Activated CD4-positive, alpha-beta T cell treated with anti-CD3 and anti-CD28 coated beads for 36 hours (primary cell): Measurements from ENCODE around the gene SPAG16. TPM values are rescaled to one million over a fixed set of nuclear protein-coding genes. Genes with fewer than 3 reads are reported as not detected.
A peak's percentile ranks its signal among the peaks of the same experiment; 100 is the strongest.

Experiments
- ATAC-seq: fragments of 200-7000 bp; cut with Tn5 transposase; one replicate; pipeline ENCODE4 v1.10.0; 2021; ENCODE audit warnings: mild to moderate bottlenecking, moderate library complexity
- CTCF ChIA-PET: fragments of 350-600 bp; sonication (Branson Sonifier 250); formaldehyde crosslinking; loops from one replicate; lab custom pipeline; 2021; ENCODE audit warnings: antibody characterized with exemption; lab: Charles Lee
- POLR2A ChIA-PET: fragments of 350-600 bp; sonication (Branson Sonifier 250); formaldehyde crosslinking; loops from one replicate; lab custom pipeline; 2021; ENCODE audit warnings: antibody characterized with exemption, inconsistent platforms; lab: Charles Lee
- DNase-seq: peaks from one replicate; pipeline ENCODE4 v3.0.0-alpha.2; 2020
- H3K27ac Mint-ChIP-seq: one replicate; pipeline ENCODE4 v1.8.0; 2021; ENCODE audit warnings: mixed read lengths
- H3K27me3 Mint-ChIP-seq: one replicate; pipeline ENCODE4 v1.8.0; 2021; ENCODE audit warnings: mixed read lengths
- H3K36me3 Mint-ChIP-seq: one replicate; pipeline ENCODE4 v1.8.0; 2021; ENCODE audit warnings: low read depth, mixed read lengths
- H3K4me1 Mint-ChIP-seq: one replicate; pipeline ENCODE4 v1.8.0; 2021; ENCODE audit warnings: mixed read lengths
- H3K4me3 Mint-ChIP-seq: one replicate; pipeline ENCODE4 v1.8.0; 2021; ENCODE audit warnings: mild to moderate bottlenecking, moderate library complexity, mixed read lengths
- H3K9me3 Mint-ChIP-seq: one replicate; pipeline ENCODE4 v1.8.0; 2021; ENCODE audit warnings: low read depth, mixed read lengths
- intact Hi-C, 2 experiments: fragments of 100-400 bp; cut with DNase I in 1 of 2; cut with micrococcal nuclease in 1 of 2; formaldehyde crosslinking; loops; one replicate each; pipeline versions ENCODE4 v1.14.2 to v1.15.1; 2022 to 2024; cut with DNase I, micrococcal nuclease
- total RNA-seq, 2 experiments: library from RNA; stranded (reverse); gene quantifications; one replicate each; pipeline ENCODE4 v1.2.3, GENCODE V29; 2021

SPAG16 gene
- total RNA-seq, 2 experiments from 2014 or later = 10.1 to 10.8 TPM

DNA sequence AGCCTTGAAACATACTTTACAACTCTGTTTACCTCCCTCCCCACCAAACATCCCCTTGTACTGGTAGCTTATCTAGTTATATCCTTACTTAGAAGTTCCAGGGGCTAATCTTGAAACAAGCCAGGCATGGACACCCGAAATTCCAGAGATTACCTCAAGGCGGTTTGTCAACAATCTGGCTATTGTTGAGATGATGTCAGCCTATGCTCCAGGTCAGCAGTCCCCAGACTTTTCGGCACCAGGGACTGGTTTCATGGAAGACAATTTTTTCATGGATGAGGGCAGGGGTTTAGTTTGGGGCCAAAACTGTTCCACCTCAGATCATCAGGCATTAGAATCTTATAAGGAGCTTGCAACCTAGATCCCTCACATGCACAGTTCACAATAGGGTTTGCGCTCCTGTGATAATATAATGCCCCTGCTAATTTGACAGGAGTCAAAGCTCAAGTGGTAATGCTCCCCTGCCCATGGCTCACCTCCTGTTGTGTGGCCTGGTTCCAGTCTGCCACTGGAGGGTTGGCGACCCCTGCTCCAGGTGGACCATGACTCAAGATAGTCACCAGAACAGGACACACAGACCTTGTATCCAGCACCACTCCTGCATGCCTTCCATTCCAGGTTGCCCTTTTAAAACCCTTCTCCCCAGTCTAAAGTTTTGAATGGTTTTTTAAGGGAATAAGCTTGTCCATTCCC is 171.2 kb downstream of the SPAG16 start:
- Mint-ChIP-seq H3K4me1 (no peaks in the 10 kb centered on the region), H3K27me3 (peaks cover 5% of the 10 kb centered on the region), H3K36me3 (no peaks in the 10 kb centered on the region), H3K4me3 (no peak overlapping the region), H3K27ac (no peak overlapping the region), H3K9me3 (no peaks in the 10 kb centered on the region)
- CTCF ChIA-PET = no interaction called here
- no peak for ATAC-seq
- intact Hi-C loops = no loop called here
- POLR2A ChIA-PET = no interaction called here
- DNase-seq = no peak

DNA sequence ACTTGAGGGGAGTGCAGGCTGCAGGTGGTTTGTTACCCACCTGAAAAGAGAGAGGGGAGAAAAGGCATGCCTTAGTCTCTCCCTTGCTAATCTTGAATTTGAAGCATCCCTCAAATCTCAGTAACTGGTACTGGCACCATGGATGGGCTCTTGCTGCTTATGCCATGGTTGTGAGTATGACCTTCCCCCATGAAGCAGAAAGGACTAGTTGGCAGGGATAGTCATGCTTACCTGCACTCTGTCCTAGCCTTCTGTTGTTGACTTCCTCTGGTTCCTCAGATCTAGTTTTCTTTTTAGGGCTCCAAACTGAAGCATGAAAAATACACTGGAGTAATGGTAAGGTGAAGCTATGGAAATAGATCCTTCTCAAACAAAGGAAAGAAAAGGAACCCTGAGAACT is 191.2 kb downstream of the SPAG16 start:
- Mint-ChIP-seq H3K4me1 (no peaks in the 10 kb centered on the region), H3K27ac (no peak overlapping the region), H3K27me3 (no peaks in the 10 kb centered on the region), H3K4me3 (no peak overlapping the region), H3K9me3 (peaks cover 13% of the 10 kb centered on the region), H3K36me3 (no peaks in the 10 kb centered on the region)
- intact Hi-C loops = no loop called here
- ChIA-PET CTCF (interaction anchor here (0.6 kb wide), 1 partner anchor 1675 kb away, joined by 5 read pairs; no protein-coding TSS in a partner anchor), POLR2A (no interaction called here)
- ATAC-seq (no peak), DNase-seq (no peak)

DNA sequence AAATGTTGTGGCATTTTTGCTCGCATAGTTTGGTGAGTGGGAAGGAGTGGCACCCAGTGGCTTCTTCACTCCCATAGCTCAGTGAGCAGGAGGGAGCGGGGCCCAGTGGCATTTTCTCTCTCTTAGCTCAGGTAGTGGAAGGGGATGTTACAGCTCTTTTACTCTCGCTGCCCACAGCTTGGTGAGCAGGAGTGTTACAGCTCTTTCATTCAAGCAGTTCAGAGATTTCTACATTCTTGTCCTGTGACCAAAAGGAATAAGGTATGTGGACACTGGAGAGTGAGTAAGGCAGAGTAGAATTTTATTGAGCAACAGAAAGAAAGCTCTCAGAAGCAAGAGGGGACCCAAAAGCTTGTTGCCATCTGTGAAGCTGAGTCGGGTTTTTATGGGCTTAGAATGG is 192.4 kb downstream of the SPAG16 start:
- no peak for ATAC-seq
- CTCF ChIA-PET = interaction anchor here (0.5 to 1.0 kb wide), 2 partner anchors 12 to 204 kb away, joined by 3 read pairs; no protein-coding TSS in a partner anchor
- no peaks in the 10 kb centered on the region for H3K4me1 Mint-ChIP-seq
- intact Hi-C loops = no loop called here
- POLR2A ChIA-PET = no interaction called here
- no peak for DNase-seq
- no peaks in the 10 kb centered on the region for H3K27me3 Mint-ChIP-seq
- H3K9me3 Mint-ChIP-seq = peaks cover 13% of the 10 kb centered on the region
- no peak overlapping the region for H3K4me3 Mint-ChIP-seq
- no peak overlapping the region for H3K27ac Mint-ChIP-seq
- H3K36me3 Mint-ChIP-seq = no peaks in the 10 kb centered on the region

DNA sequence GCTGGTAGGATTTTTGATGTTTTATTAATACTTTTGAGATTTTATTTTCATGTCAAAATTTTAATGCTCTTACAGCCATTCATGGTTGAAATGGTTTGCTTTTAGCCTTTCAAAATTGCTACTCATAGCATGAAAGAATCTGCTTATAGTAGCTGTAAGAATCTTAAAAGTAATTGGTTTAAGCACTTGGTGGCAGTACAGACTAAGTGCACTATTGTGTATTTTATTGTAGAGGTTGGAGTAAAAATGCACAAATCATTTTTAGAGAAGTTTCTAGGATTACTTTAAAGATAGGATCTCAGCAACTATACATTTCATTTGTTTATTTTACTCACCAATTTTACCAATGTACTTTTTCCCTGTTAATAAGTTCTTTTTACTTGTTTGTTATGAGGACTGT is 205.8 kb downstream of the SPAG16 start:
- no peaks in the 10 kb centered on the region for H3K36me3 Mint-ChIP-seq

DNA sequence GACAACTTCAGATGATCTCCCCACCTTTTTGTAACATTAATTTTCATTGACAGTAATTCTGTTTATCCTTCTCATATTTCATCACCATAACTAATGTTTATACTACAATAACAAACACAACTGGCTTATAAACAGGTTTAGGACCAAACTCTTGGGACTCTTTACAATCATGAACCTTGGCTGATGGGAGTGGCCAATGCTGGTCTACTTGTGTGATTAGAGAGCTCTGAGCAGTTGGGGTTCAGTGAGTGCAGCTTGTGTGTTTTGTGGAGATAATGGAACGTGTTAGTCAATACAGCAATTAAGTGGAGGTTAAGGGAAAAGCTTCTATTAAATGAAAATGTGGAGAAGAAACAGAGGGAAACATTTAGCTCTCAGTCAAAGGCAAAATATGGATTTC is 207.1 kb downstream of the SPAG16 start:
- intact Hi-C loops = no loop called here
- Mint-ChIP-seq H3K27ac (no peak overlapping the region), H3K9me3 (no peaks in the 10 kb centered on the region), H3K27me3 (no peaks in the 10 kb centered on the region), H3K4me1 (no peaks in the 10 kb centered on the region), H3K4me3 (no peak overlapping the region), H3K36me3 (no peaks in the 10 kb centered on the region)
- ChIA-PET CTCF (no interaction called here), POLR2A (no interaction called here)
- no peak for DNase-seq
- ATAC-seq = no peak

More for the DNA sequence above, 205.8 kb downstream of the SPAG16 start:
- ChIA-PET POLR2A (no interaction called here), CTCF (no interaction called here)
- no peaks in the 10 kb centered on the region for H3K27me3 Mint-ChIP-seq
- H3K4me3 Mint-ChIP-seq = no peak overlapping the region
- no peak for DNase-seq
- intact Hi-C loops = no loop called here
- no peak for ATAC-seq
- H3K27ac Mint-ChIP-seq = no peak overlapping the region
- no peaks in the 10 kb centered on the region for H3K4me1 Mint-ChIP-seq
- no peaks in the 10 kb centered on the region for H3K9me3 Mint-ChIP-seq

DNA sequence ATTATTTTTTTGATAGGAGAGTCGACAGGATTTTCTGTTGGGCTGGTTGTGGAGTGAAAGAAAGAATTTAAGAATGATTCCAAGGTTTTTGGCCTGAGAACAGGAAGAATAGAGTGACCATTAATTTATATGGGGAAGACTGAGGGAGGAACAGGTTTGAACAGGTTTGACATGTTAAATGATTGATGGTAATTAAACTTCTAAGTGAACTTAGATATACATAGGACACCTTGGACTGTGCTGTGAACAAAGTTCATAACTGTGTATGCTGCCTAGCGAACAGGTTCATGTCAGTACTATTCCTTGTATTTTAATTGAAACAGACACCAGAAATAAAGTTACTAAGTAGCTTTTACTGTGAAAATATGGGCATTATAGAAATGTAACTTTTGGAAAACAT is 212.0 kb downstream of the SPAG16 start:
- intact Hi-C loops = no loop called here
- Mint-ChIP-seq H3K4me1 (no peaks in the 10 kb centered on the region), H3K9me3 (no peaks in the 10 kb centered on the region), H3K27ac (no peak overlapping the region), H3K27me3 (no peaks in the 10 kb centered on the region), H3K4me3 (no peak overlapping the region), H3K36me3 (no peaks in the 10 kb centered on the region)
- DNase-seq (no peak), ATAC-seq (no peak)
- ChIA-PET POLR2A (no interaction called here), CTCF (interaction anchor here (1.1 to 1.5 kb wide), 2 partner anchors 9 to 10 kb away, joined by 4 read pairs; no protein-coding TSS in a partner anchor)

DNA sequence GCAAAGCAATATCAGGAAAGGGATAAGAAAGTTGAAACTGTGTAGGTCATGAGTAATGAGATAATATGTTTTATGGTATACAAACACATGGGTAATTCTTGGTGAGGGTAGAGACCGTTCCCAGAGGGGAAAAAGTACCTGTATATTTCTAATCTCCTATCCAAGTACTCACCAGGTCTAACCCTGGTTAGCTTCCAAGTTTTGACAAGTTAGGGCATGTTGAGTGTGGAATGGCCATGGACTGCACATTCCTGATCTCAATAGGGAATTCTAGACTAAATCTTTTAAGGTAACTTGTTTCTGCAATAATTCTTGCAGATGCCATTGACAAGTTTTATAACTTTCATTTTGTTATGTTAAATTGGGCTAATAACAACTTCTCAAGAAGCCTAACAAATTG is 216.6 kb downstream of the SPAG16 start:
- Mint-ChIP-seq H3K4me1 (no peaks in the 10 kb centered on the region), H3K9me3 (no peaks in the 10 kb centered on the region), H3K27ac (no peak overlapping the region), H3K27me3 (no peaks in the 10 kb centered on the region), H3K36me3 (no peaks in the 10 kb centered on the region), H3K4me3 (no peak overlapping the region)
- DNase-seq = no peak
- intact Hi-C loops = no loop called here
- ATAC-seq = no peak
- CTCF ChIA-PET = interaction anchor here (0.6 kb wide), 1 partner anchor 90 kb away, joined by 3 read pairs; no protein-coding TSS in a partner anchor
- POLR2A ChIA-PET = no interaction called here

DNA sequence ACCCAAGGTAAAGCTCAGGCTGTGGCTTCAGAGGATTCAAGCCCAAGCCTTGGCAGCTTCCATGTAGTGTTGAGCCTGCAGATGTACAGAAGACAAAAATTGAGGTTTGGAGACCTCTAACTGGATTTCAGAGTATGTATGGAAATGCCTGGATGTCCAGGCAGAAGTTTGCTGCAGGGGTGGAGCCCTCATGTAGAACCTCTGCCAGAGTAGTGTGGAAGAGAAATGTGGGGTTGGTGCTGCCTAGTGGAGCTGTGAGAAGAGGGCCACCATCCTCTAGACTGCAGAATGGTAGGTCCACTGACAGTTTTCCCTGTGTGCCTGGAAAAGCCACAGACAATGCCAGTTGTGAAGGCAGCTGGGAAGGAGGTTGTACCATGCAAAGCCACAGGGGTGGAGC is 239.9 kb downstream of the SPAG16 start:
- CTCF ChIA-PET = no interaction called here
- Mint-ChIP-seq H3K27ac (no peak overlapping the region), H3K27me3 (no peaks in the 10 kb centered on the region), H3K36me3 (peaks cover 2% of the 10 kb centered on the region), H3K4me3 (no peak overlapping the region), H3K4me1 (no peaks in the 10 kb centered on the region), H3K9me3 (peaks cover 21% of the 10 kb centered on the region)
- POLR2A ChIA-PET = no interaction called here
- intact Hi-C loops = no loop called here
- ATAC-seq (no peak), DNase-seq (peak; percentile 5)

DNA sequence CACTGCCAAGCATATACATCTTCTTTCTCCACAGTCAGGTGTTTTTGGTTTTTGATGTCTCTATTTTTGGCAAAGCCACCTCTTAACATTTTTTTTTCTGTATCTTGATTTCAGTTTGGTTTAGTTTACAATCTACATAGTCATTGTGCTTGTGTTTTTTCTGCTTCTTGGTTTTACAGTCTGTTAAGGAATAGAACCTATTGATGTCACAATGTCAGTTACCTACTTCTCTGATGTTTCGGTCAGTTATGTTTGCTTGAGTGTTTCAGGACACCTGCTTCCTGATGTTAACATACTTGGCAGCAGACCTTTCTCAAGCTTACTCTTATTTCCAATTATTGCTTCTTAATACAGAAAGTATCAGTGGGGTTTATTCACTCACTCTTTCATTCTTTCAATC is 253.3 kb downstream of the SPAG16 start:
- DNase-seq (no peak), ATAC-seq (no peak)
- Mint-ChIP-seq H3K27me3 (no peaks in the 10 kb centered on the region), H3K4me3 (no peak overlapping the region), H3K36me3 (no peaks in the 10 kb centered on the region), H3K4me1 (no peaks in the 10 kb centered on the region), H3K9me3 (no peaks in the 10 kb centered on the region), H3K27ac (no peak overlapping the region)
- intact Hi-C loops = no loop called here
- POLR2A ChIA-PET = no interaction called here
- CTCF ChIA-PET = no interaction called here

DNA sequence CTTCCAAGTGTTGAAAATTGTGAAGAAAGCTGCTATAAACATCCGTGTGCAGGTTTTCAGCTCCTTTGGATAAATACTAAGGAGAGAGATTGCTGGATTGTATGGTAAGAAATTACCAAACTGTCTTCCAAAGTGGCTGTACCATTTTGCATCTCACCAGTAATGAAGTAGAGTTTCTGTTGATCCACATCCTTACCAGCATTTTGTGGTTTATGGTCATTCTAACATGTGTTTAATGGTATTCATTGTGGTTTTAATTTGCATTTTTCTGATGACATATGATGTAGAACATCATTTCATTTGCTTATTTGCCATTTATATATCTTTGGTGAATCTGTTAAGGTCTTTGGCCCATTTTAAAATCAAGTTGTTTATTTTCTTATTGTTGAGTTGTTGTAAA is 260.7 kb downstream of the SPAG16 start:
- Mint-ChIP-seq H3K4me3 (no peak overlapping the region), H3K27me3 (no peaks in the 10 kb centered on the region), H3K36me3 (no peaks in the 10 kb centered on the region), H3K27ac (no peak overlapping the region), H3K9me3 (no peaks in the 10 kb centered on the region), H3K4me1 (no peaks in the 10 kb centered on the region)
- intact Hi-C loops = no loop called here
- no peak for ATAC-seq
- POLR2A ChIA-PET = no interaction called here
- DNase-seq = no peak
- CTCF ChIA-PET = no interaction called here

DNA sequence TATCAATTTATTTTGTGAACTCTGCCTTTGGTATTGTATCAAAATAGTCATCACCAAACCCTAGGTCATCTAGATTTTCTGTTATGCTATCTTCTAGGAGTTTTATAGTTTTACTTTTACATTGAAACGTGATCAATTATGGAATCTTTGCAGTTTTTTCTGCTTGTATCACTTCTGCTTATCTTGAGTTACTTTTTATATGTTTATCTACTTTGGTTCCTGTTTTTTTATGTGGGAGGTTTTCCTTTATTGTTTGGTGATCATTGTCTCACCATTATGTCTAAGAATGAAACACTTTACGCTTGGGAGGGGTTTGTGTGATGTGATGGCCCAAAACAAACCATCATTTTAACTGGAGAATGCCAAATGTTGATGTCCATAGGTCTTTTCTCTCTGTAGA is 261.2 kb downstream of the SPAG16 start:
- H3K36me3 Mint-ChIP-seq = no peaks in the 10 kb centered on the region

DNA sequence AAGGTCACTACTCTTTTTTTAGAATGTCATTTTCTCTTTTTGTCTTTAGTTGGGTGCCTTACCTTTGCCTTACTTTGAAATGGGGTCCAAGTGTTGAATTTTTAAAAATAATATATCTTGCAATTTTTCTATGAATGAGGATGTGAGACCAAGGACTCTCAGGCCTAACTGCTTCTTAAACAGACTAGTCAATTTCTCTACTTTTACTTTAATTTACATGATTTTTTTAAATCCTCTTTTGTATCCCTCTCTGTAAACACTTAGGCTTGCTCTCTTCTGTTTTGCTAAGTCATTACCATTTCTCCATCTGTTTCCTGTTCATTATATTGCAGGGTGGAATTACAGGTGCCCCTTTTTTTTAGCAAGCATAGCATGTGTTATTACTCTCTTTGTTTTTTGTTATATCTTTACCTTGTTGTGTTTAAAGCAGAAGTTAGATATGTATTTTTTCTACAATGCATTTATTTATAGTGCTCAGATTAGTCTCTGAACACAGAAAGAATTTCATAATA is 261.8 kb downstream of the SPAG16 start:
- ChIA-PET POLR2A (no interaction called here), CTCF (no interaction called here)
- no peaks in the 10 kb centered on the region for H3K9me3 Mint-ChIP-seq
- intact Hi-C loops = no loop called here
- no peak for DNase-seq
- no peak for ATAC-seq
- no peaks in the 10 kb centered on the region for H3K27me3 Mint-ChIP-seq
- no peak overlapping the region for H3K27ac Mint-ChIP-seq
- no peaks in the 10 kb centered on the region for H3K4me1 Mint-ChIP-seq
- H3K4me3 Mint-ChIP-seq = no peak overlapping the region
- H3K36me3 Mint-ChIP-seq = no peaks in the 10 kb centered on the region

More for the DNA sequence above, 261.2 kb downstream of the SPAG16 start:
- Mint-ChIP-seq H3K27me3 (no peaks in the 10 kb centered on the region), H3K4me3 (no peak overlapping the region), H3K9me3 (no peaks in the 10 kb centered on the region), H3K4me1 (no peaks in the 10 kb centered on the region), H3K27ac (no peak overlapping the region)
- POLR2A ChIA-PET = no interaction called here
- CTCF ChIA-PET = no interaction called here
- ATAC-seq (no peak), DNase-seq (no peak)
- intact Hi-C loops = no loop called here
